HG03108 (cell line): ENCODE measurements around the gene GPR156.
"Not testable (repeated sequence)": the region's sequence is repeated elsewhere in the genome, so short reads cannot be mapped to it uniquely, and the experiment has no call there.

ENCODE experiments used
- ATAC-seq: cut with Tn5 transposase; IDR thresholded peaks from one replicate; pipeline ENCODE4 v1.9.1; 2021; ENCODE audit warnings: moderate library complexity; ENCODE audit not compliant: unreplicated experiment

The GPR156 gene

GRCh38 chr3:120163026-120163425, 122.0 kb downstream of the GPR156 start:
- no peak for ATAC-seq

GRCh38 chr3:120162400-120162799, 122.6 kb downstream of the GPR156 start:
- ATAC-seq = no peak

GRCh38 chr3:120161902-120162301, 123.1 kb downstream of the GPR156 start:
- ATAC-seq = no peak

GRCh38 chr3:120160050-120160449, 125.0 kb downstream of the GPR156 start:
- ATAC-seq = no peak

- ATAC-seq = no peak
These were observed 127.3 kb downstream of the GPR156 start for GRCh38 chr3:120157681-120158080.

GRCh38 chr3:120157113-120157512, 127.9 kb downstream of the GPR156 start:
- no peak for ATAC-seq

- ATAC-seq = no peak
These were observed 128.3 kb downstream of the GPR156 start for GRCh38 chr3:120156699-120157098.

GRCh38 chr3:120155694-120156093, 129.3 kb downstream of the GPR156 start:
- ATAC-seq = not testable (repeated sequence)

GRCh38 chr3:120155108-120155507, 129.9 kb downstream of the GPR156 start:
- no peak for ATAC-seq

- ATAC-seq = no peak
These were observed 131.7 kb downstream of the GPR156 start for GRCh38 chr3:120153294-120153693.

GRCh38 chr3:120151791-120152190, 133.2 kb downstream of the GPR156 start:
- no peak for ATAC-seq

GRCh38 chr3:120148187-120148949, 136.7 kb downstream of the GPR156 start:
- ATAC-seq = no peak

- no peak for ATAC-seq
These were observed 137.8 kb downstream of the GPR156 start for GRCh38 chr3:120147072-120147871.

- no peak for ATAC-seq
These were observed 139.3 kb downstream of the GPR156 start for GRCh38 chr3:120145542-120146285.

- ATAC-seq = no peak
These were observed 140.8 kb downstream of the GPR156 start for GRCh38 chr3:120144267-120144666.

GRCh38 chr3:120143676-120144075, 141.3 kb downstream of the GPR156 start:
- no peak for ATAC-seq

- ATAC-seq = no peak
These were observed 142.8 kb downstream of the GPR156 start for GRCh38 chr3:120142236-120142635.

- no peak for ATAC-seq
These were observed 144.8 kb downstream of the GPR156 start for GRCh38 chr3:120140098-120140742.

- no peak for ATAC-seq
These were observed 145.9 kb downstream of the GPR156 start for GRCh38 chr3:120139140-120139539.

- ATAC-seq = no peak
These were observed 147.5 kb downstream of the GPR156 start for GRCh38 chr3:120137548-120137947.

- no peak for ATAC-seq
These were observed 154.4 kb downstream of the GPR156 start for GRCh38 chr3:120130656-120131055.
